GM10248 (cell line): ENCODE data around the gene KRT79.

Source experiments
- CTCF ChIA-PET: fragments of 300-600 bp; sonication (Branson Sonifier 250); formaldehyde crosslinking; extraction: SDS; loops from one replicate; lab custom pipeline; 2021; ENCODE audit warnings: antibody characterized with exemption; lab: Yijun Ruan, JAX
- POLR2A ChIA-PET: fragments of 350-650 bp; sonication (Branson Sonifier 250); formaldehyde crosslinking; extraction: SDS; loops from one replicate; lab custom pipeline; 2020; ENCODE audit warnings: antibody characterized with exemption; lab: Yijun Ruan, JAX
- DNase-seq: peaks from one replicate; pipeline ENCODE4 v3.0.0; 2012; ENCODE audit errors: extremely low spot score
- CTCF ChIP-seq: IDR thresholded peaks from 2 replicates; pipeline ENCODE4 v1.5.1; 2012; ENCODE audit warnings: mild to moderate bottlenecking, low read depth; ENCODE audit errors: extremely low read depth, missing control alignments, control extremely low read depth

Gene KRT79

DNA sequence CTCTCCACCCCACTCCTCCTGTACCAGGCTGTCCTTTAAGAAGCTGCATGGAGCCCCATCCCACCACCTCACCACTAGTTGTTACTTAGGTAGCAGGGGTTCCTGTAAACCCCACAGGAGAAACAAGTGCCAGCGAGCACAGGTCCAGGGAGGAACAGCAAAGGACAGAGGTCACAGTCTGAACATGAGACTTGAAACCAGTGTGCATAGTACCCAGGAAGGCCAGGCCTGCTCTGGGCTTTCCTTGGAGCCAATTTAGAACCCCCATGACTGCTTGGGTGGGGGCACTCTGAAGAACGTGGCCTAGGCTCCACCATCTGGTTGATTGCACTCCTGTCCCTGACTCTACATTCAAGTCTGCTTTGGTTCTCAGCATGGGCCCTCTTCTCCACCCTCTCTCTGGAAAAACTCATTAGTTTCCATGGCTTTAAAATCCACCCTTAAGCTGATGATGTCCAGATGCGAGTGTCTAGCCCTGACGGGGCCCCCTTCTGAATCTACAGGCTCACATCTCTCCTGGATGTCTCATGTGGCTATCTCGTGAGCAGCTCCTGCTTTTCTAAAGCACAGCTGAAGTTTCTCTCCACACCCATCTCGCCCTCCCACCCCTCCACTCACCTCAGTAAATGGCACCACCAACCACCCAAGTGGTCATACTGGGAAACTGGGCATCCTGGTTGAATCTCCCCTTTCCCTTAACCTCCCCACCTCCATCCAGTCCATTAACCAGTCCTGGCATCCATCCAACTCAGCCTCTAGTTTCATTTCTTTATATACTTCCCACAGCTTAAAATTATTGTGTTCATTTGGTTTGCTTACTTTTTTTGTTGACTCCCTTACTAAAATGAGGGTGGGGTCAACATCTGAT is 46.6 kb downstream of the KRT79 start:
- no peak for DNase-seq
- ChIA-PET POLR2A (no interaction called here), CTCF (no interaction called here)
- TF ChIP-seq CTCF = no peak

DNA sequence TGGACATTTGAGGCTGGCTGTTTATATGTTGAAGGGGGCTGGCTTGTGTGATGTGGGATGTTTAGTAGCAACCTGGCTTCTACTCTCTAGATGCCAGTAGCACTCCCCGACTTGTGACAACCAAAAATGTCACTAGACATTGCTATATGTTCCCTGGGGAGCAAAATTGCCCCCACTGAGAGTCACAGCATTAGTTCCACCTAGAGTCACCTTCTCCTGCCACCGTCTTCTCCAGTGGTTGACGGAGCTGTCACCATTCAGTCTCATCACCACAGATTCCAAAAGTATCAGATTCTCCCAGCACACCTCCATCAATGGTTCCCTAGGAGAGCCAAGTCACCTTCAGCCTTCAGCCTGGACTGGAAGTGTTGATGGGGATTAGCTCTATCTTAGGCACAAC is 49.2 kb downstream of the KRT79 start:
- ChIA-PET POLR2A (no interaction called here), CTCF (interaction anchor here (1.1 kb wide), 1 partner anchor 10 kb away, joined by 3 read pairs; no protein-coding TSS in a partner anchor)
- DNase-seq = no peak
- TF ChIP-seq CTCF = no peak

- no peak for DNase-seq
- ChIA-PET CTCF (no interaction called here), POLR2A (no interaction called here)
- TF ChIP-seq CTCF = no peak
Observed at GRCh38 chr12:52783563-52784316, 50.4 kb downstream of the KRT79 start.

- no peak for TF ChIP-seq CTCF
- CTCF ChIA-PET = interaction anchor here (0.8 to 1.8 kb wide), 2 partner anchors 10 to 14 kb away, joined by 3 to 5 read pairs; no protein-coding TSS in a partner anchor
- POLR2A ChIA-PET = no interaction called here
- DNase-seq = no peak
Observed at GRCh38 chr12:52782502-52782901, 51.6 kb downstream of the KRT79 start.

- no peak for TF ChIP-seq CTCF
- DNase-seq = no peak
- CTCF ChIA-PET = interaction anchor here (0.8 to 1.8 kb wide), 4 partner anchors 9 to 25 kb away, joined by 3 to 5 read pairs (median 4); no protein-coding TSS in a partner anchor
- POLR2A ChIA-PET = no interaction called here
Observed at GRCh38 chr12:52781399-52782082, 52.6 kb downstream of the KRT79 start.

DNA sequence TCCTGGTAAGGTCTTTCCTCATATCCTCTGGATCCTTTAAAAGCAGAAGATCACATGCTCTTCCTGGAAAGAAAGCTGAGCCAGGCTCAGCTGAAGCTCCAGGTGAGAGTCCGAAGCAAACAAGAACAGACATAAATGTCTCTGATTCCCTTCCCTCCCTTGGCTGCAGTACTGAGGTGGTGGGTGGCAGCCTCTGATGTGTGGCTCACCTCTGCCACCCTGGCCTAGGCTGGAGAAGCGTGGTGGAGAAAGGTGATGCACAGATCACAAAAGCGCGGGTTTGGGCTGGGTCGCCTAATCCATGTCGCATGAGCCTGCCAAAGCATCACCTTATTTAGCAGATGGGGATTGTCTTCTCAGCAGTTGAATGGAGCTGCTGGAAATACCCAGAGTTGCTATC is 54.2 kb downstream of the KRT79 start:
- no peak for TF ChIP-seq CTCF
- ChIA-PET CTCF (interaction anchor here (1.0 kb wide), 1 partner anchor 18 kb away, joined by 3 read pairs; no protein-coding TSS in a partner anchor), POLR2A (no interaction called here)
- DNase-seq = no peak
